Stimulated activated CD8-positive, alpha-beta memory T cell treated with anti-CD3 and anti-CD28 coated beads, Interleukin-7, amount 100 ng/mL, for 1 hour (primary cell): ENCODE measurements around the gene TTC38.
"Not testable (repeated sequence)": the region's sequence is repeated elsewhere in the genome, so short reads cannot be mapped to it uniquely, and the experiment has no call there.

Experiments used
- DNase-seq, 2 donors: peaks; one replicate each; pipeline ENCODE4 v3.0.0-alpha.2; 2020; ENCODE audit warnings: low read depth in 2 of 2

The TTC38 gene

DNA sequence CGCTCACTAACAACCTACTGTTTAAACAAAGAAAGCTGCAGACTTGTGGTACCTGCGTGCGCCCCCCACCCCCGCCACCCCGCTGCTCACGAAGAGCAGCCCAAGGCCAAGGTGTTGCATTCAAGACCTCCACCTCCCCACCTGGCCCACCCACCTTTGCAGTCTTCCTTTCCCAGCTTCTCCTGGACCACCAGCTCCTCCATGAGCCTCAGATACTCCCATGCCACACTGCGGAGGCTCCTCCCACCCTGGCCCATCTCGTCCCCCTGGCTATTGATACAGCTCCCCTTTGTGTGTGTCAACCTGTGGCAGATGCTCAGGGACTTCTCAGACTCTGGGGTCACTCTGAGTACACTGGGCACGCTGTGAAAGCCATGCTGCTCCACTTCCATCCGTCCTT lies 21.6 kb upstream of the TTC38 start:
- DNase-seq: no peak

DNA sequence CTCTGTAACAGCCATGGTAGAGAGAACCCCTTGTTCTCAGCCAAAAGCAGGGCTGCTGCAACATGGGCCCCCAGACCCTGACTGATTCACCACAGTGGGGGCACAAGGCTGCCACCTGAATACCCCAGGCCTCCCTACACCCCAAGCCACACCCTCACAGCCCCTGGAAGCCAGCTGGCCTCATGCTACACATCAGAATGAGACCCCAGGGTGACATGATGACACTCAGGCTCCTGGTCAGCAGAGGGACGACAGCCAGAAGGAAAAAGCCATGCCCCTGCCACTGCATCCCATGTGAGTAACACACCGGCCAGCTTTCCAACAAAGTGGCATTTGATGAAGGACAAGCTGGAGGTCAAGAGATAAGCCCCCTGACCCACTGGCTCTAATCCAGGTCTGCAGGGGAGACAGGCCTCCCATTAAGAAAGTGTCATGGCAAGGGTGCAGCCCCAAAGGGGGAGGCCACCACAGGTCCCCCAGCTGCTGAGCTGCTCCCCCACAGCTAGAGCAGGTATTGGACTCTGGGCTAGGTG lies 20.3 kb upstream of the TTC38 start:
- DNase-seq: no peak

DNA sequence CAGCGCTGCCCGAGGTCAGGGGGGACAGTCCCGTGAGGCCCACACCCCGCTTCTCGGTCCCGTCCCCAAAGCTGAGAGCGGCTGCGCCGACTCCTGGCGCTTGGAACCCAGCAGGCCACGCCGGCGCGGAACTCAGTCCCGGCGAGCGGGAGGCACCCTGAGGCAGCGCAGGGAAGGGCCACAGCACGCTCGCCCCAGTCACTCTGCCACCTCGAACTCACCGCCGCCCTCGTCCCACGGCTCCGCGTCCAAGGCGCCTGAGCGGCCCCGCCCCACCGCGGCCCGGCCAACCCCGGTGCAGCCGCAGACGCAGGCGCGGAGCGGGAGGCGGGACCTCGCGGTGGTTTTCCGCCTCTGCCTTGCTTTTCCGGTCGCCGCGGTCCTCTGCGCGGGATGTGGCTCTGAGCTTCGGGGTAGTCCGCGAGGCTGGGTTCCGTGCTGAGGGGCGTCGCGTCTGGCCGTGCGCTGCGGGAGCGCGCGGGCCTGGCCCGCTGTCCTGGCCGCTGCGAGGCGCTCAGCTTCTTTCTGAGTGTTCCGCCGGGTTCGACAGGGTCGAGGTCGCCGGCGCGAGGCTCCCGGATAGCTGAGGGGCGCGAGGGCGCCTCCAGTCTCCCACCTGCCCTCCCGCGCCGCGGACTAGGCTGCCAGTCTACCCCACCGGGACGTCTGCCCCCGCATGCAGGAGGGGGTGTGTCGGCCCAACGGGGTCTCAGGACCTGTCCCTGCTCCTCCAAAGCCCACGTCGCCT lies 17.6 kb upstream of the TTC38 start, which contains the start of gene CDPF1:
Gene CDPF1, minus strand, starts transcription at position 259 of the 748 bp plus-strand sequence. CDS start 2,009 bp downstream, outside the sequence.
- DNase-seq: peak; percentile 84 to 89

DNA sequence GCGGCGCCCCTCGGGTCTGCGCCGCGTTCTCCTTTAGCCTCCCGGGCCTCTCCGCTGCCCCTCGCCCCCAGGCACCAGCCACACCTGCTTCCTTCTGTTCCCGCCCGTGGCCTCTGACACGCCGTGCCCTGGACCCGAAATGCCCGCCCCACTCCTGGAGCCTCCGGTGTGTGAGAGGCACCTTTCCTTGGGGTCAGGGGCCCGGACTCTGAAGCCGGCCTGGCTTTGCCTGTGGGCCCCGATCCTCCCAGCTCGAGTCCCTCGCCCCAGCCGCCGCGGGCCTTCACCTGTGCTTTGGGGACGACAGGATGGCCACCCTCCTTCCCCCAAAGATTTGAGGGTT lies 17.1 kb upstream of the TTC38 start:
- no peak for DNase-seq

DNA sequence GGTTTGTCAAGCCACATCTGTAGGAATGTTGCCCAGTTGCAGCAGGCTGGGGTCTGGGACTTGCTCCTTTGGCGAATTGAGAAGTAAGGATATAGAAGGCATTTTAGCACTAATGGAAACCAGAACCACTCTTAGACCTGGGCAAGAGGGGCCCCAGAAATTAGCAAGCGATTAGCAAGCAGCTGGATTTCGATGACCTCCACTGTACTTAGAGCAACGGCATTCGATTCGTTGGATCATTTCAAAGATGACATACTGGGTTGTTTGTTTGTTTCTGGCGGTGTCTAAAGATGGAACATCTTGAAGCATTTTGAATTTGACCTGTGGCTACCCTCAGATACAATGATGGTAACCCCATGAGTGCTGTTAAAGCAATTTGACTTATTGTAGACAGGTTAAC lies 16.5 kb upstream of the TTC38 start:
- DNase-seq: no peak

DNA sequence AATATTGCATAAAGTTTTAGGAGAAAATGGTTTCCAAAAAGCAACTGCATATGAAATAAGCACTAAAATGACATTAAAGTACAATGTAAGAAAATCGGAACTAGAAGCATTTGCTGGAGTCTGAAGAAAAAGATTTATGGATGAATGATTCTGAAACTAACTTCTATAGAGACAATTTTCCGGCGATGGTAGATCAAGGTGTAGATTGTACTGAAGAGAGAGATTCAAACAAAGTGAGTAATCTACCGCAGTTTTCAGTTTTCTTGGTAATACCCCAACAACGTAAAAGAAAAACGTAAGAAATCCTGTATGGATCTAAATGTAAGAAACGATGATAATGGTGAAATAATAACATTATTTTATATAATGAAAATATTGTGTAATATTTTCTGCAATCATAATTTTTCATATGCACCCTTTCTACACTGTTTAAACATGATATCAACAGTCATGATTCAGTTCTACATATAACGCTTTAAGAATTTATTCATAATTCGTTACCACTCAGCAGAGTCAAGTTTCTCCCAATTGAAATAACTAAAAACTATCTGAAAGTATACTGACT lies 15.9 kb upstream of the TTC38 start:
- DNase-seq: no peak

DNA sequence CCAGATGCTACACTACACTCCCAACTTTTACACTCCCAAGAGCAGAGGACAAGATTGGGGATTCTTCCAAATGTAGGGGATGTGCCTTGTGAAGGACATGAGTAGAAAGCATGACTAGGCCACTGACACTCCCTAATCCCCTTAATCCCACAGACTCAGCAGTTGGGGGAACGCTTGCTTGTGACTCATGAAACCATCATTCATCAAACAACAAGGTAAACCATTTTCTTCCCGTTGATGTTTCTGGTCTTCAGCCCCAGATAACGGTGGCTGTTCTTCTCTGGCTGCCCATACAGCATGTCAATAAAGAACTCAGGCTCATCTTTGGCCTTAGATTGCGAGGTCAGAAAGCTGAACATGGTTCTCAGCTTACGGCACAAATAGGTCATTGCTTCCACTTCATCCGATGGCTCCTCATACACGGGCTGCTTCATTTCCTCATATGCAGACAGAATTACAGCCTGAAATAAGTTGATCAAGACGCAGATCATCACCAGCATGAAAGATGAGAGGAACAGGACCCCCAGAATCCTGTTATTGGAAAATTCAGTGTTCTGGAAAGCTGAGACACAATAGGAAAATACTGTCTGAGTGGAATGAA lies 11.3 kb upstream of the TTC38 start:
- no peak for DNase-seq

DNA sequence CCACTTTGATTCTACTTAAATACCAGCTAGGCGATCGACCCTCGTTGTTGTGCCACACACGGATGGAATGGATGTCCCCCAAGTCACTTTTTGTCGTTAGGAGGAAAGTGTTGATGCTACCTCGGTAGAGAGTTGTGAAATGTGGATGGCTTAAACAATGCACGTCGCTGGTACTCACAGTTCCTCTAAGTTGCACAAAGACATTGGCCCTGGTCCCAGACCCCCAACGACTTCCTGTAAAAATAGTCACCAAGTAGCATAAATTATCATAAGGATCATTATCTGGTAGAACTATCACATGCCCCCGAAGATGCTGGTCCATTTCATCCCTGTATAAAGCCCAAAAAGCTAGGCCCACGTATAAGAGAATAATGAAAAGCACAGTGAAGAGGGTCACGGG lies 8.4 kb upstream of the TTC38 start:
- no peak for DNase-seq

DNA sequence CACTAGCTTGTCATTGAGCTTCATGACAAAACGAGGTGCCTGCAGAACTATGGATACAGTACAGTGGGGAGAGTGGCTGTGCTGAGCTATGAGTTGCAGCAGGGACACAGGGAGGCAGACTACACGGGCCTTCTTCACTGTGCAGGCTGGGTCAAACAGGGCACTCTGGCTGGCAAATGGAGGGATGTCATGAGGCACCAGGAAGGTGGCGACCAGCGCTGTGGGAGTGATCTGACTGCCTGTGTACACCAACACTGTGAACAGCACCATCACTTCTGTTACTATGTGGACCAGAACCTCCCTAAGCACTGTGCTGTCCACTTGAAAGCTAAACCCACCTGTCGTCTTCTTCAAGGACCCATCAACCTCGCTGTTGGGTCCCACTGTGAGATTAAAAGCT lies 7.8 kb upstream of the TTC38 start:
- DNase-seq: no peak

DNA sequence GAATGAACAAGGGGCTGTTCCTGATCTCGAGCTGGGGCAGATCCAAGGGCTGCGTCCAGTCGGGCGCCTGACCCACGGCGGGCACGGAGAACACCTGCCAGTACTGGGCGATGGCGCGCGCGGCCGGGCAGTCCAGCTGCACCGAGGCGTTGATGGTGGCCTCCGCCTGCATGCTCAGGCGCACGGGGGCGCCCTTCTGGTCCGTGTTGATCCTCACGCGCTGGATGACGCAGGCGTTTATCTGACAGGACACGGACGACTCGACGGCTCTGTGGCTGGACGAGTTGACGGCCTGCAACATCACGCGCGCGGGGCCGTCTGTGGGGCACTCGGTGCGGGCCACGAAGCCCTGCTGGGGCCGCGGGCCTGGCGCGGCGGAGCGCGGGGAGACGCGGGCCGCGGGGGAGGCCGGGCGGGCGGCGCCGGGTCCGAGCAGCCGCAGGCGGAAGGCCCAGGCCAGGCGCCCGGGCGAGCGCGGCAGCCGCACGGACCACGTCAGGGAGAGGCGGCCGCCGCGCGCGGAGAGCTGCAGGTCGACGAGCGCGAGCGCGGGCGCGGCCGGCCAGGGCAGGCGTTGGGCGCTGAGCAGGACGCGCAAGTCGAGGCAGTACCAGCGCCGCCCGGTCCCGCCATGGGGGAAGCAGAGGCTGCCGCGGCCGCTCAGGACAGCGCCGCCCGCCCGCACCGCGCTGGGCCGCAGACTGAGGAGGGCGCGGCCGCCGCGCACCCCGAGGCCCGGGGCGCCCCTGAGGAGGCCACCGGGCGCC lies 5.2 kb upstream of the TTC38 start:
- DNase-seq: no peak

DNA sequence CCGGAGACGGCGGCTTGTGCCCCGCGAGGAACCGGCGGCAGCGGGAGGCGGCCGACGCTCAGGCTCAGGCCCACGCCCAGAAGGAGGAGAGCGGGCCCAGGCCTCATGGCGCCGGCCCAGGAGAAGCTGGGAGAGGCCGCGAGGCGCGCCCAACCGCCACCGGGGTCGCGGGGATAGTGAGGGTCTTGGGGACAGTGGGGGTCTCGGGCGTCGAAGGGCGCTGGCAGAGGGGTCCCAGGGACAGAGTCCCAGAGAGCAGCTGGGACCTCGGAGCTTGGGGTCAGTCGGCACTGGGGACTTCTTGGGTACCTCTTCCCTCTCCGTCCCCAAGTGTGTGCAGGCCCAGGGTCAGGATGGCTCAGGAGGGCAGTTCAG lies 4.6 kb upstream of the TTC38 start, which contains the start of gene PKDREJ:
Gene PKDREJ, minus strand, starts transcription at position 128 of the 375 bp plus-strand sequence. Its CDS starts 21 bp downstream, at position 107.
- DNase-seq: no peak

DNA sequence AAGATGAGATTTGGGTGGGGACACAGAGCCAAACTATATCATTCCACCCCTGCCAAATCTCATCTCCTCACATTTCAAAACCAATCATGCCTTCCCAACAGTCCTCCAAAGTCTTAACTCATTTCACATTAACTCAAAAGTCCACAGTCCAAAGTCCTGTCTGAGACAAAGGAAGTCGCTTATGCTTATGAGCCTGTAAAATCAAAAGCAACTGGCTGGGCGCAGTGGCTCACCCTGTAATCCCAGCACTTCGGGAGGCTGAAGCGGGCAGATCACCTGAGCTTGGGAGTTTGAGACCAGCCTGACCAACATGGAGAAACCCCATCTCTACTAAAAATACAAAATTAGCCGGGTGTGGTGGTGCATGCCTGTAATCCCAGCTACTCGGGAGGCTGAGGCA lies 3.3 kb upstream of the TTC38 start:
- DNase-seq: not testable (repeated sequence)

DNA sequence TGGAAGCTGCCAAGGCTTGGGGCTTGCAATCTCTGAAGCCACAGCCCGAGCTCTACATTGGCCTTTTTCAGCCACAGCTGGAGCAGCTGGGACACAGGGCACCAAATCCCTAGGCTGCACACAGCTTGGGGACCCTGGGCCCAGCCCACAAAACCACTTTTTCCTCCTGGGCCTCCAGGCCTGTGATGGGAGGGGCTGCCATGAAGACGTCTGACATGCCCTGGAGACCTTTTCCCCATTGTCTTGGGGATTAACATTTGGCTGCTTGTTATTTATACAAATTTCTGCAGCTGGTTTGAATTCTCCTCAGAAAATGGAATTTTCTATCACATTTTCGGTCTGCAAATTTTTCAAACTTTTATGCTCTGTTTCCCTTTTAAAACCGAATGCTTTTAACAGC lies 2.2 kb upstream of the TTC38 start:
- not testable (repeated sequence) for DNase-seq

DNA sequence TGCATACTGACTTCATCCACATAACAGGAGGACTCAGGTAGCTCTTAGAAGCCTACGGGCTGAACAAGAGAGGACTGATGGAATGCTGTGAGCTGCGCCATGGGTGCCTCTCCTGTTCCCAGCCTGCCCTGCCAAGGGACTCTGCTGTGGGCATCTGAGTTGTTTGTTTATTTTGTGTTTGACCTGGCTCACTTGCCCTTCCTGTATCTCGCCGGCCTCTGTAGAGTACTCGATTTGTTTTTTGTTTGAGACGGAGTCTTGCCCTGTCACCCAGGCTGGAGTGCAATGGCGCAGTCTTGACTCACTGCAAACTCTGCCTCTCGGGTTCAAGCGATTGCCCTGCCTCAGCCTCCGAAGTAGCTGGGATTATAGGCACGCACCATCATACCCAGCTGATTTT lies 1.8 kb downstream of the TTC38 start:
- no peak for DNase-seq

DNA sequence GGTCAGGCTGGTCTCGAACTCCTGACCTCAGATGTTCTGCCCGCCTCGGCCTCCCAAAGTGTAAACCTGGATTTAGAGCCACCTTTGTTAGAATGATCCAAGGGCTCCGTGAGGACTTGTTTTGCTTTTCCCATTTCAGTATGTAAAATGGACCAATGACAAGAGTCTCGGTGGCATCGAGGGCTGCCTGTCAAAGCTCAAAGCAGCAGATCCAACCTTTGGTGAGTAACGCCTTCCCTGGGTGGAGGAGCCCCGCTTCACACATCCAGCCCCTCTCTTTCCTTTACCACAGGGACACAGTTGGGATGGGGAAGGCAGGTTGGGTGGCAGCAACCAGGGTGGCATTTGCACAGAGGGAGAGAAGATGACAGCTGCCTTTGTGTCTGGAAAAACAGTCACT lies 4.4 kb downstream of the TTC38 start:
- no peak for DNase-seq

DNA sequence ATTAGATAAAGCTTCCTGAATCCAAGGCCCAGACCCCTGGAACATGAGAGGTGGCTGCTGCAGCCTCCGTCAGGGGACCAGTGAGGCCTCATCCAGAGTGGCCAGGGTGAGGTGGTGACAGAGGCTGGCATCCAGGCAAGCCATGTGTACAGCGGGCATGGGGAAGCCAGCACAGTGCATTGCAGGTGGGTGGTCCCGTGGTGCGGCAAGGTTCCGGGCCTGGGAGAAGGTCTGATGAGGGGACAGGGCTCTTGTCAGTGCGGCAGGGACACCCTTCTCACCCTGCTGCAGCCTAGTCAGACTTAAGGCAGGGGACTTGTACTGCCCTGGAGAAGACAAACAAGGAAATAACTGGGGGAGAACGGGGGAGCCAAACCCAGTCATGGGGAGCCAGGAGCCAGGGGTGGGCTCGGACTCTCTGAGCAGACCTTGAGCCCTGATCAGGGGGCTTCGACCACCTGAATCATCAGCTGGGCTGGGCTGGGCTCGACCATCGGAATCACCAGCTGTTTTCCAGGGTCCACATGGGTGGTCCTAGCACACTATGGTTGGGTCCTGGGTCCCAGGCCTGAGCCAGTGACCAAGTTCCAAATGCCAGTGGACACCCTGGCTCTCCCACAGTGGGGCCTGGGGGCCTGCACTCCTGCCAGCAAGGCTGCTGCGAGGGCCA lies 5.1 kb downstream of the TTC38 start:
- DNase-seq: no peak

DNA sequence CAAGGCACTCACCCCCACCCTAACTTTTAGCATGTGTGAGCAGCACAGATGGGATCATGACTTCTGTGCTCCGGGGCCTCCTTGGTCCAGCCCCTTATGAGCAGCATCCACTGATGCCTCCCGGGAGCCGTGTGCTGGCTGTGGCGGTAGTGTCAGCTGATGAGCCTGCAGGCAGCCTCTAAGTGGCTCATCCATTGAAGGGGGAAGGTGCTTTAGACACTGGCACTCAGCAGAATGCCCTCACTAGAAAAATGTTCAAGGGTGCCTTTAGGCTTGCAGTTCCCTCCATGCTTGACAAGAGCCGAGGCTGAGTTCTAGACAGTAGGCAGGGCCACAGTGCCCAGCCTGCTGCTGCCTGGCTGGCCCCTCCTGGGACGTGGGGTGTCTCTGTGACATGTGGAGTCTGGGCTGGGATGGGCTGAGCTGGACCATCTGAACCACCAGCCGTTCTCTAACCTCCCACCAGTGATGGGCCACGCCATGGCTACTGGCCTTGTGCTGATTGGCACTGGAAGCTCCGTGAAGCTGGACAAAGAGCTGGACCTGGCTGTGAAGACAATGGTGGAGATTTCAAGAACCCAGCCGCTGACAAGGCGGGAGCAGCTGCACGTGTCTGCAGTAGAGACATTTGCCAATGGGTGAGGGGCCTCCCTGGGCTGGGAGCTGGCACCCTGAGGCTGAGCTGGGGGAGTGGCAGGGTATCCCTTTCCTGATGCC lies 5.8 kb downstream of the TTC38 start:
- DNase-seq: no peak

DNA sequence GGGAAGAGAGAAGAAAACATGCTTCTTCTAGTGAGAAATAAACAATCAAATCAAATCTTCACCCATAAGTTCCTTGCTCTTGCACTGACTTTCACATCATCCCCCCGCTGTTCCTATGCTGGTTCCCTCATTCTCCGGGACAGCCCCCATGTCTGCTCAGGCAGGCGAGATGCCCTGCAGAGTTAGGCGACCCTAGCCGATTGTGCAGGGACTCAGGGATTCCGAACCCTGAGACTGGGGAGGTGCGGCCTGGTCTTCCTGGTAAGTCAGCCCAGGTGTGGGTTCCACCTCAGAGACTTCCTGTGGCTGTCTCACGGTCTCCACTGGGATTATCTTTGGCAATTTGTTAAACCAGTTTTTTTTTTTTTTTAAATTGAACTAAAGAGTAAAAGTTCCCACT lies 6.6 kb downstream of the TTC38 start:
- no peak for DNase-seq

DNA sequence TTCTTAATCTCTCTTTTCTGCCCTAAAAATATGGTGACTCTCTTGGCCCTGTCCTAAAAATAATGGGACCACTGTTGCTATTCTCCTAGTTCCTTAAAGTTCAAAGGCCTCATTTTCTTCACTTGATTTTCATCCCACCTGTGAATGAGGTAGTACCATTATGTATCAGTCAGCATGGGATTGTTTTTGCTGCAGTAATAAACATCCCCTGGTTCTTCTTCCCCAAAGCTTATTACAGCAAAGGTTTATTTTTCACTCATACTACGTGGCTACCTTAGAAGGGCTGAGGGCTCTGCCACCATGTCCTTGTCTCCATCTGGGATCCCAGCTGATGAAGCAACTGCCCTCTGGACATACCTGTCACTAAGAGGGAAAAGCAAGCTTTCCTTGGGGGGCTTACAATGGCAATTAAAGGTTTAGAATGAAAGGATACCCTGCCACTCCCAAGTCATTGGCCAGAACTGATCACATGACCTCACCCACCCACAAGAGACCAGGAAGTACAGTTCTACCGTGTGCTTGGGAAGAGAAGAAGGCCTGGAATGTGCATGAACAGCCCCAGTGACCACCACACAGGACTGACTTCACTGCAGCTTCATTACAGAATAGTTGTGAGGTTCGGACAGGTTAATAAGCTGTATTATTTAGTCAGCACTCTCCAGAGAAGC lies 7.8 kb downstream of the TTC38 start:
- no peak for DNase-seq

DNA sequence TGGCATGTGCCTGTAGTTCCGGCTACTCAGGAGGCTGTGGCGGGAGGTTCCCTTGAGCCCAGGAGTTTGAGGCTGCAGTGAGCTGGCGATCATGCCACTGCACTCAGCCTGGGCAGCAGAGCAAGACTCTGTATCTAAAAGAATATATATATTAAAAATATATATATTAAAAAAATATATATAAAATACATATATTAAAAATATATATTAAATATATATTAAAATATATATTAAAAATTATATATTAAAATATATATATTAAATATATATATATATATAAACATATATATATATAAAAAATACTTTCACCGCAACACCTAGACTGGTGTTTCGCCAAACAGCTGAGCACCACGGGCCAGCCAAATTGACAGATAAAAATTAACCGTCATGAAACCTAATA lies 8.8 kb downstream of the TTC38 start:
- no peak for DNase-seq
